Measurements from ENCODE around the gene FHIT.
"Not testable (repeated sequence)": the region's sequence is repeated elsewhere in the genome, so short reads cannot be mapped to it uniquely, and the experiment has no call there.

The FHIT gene

GRCh38 chr3:61222467-61222866 is 28.8 kb downstream of the FHIT start:
- no peak overlapping the region for H3K4me3 ChIP-seq (ENCODE audit: low read depth, low read length)
- DNase-seq (ENCODE audit: low read depth), result no peak
- no peak for TF ChIP-seq CTCF (IDR thresholded peaks at IDR 0.05; ENCODE audit: low read depth, low read length, missing control alignments)

- DNase-seq (ENCODE audit: low read depth), result no peak
- no peak for TF ChIP-seq CTCF (IDR thresholded peaks at IDR 0.05; ENCODE audit: low read depth, low read length, missing control alignments)
- no peak overlapping the region for H3K4me3 ChIP-seq (ENCODE audit: low read depth, low read length)
These were observed 29.4 kb downstream of the FHIT start for GRCh38 chr3:61221759-61222362.

GRCh38 chr3:61218504-61218903 is 32.7 kb downstream of the FHIT start:
- H3K4me3 ChIP-seq (ENCODE audit: low read depth, low read length), result no peak overlapping the region
- TF ChIP-seq CTCF (IDR thresholded peaks at IDR 0.05; ENCODE audit: low read depth, low read length, missing control alignments), result no peak
- no peak for DNase-seq (ENCODE audit: low read depth)

GRCh38 chr3:61216171-61216570 is 35.1 kb downstream of the FHIT start:
- DNase-seq (ENCODE audit: low read depth); H3K4me3 ChIP-seq (ENCODE audit: low read depth, low read length): not testable (repeated sequence)

- no peak for TF ChIP-seq CTCF (IDR thresholded peaks at IDR 0.05; ENCODE audit: low read depth, low read length, missing control alignments)
- DNase-seq (ENCODE audit: low read depth), result no peak
- no peak overlapping the region for H3K4me3 ChIP-seq (ENCODE audit: low read depth, low read length)
These were observed 49.2 kb downstream of the FHIT start for GRCh38 chr3:61202086-61202485.

- no peak overlapping the region for H3K4me3 ChIP-seq (ENCODE audit: low read depth, low read length)
- TF ChIP-seq CTCF (IDR thresholded peaks at IDR 0.05; ENCODE audit: low read depth, low read length, missing control alignments), result no peak
- DNase-seq (ENCODE audit: low read depth), result no peak
These were observed 50.2 kb downstream of the FHIT start for GRCh38 chr3:61201071-61201470.

GRCh38 chr3:61200270-61200669 is 51.0 kb downstream of the FHIT start:
- no peak for DNase-seq (ENCODE audit: low read depth)
- TF ChIP-seq CTCF (IDR thresholded peaks at IDR 0.05; ENCODE audit: low read depth, low read length, missing control alignments), result no peak
- H3K4me3 ChIP-seq (ENCODE audit: low read depth, low read length), result no peak overlapping the region
